ENCODE results near the gene CBLC. TPM values are rescaled to one million over a fixed set of nuclear protein-coding genes. Genes with fewer than 3 reads are reported as not detected.
A peak's percentile ranks its signal among the peaks of the same experiment; 100 is the strongest.

CBLC gene
- total RNA-seq, 4 donors from 2014 or later, result not detected

GRCh38 chr19:44792281-44792680 lies 14.6 kb downstream of the CBLC start:
- H3K9me3 ChIP-seq, result no peaks in the 10 kb centered on the region
- WGBS, 2 donors, result 92% methylated on average over 9 of the region's 9 CpGs

GRCh38 chr19:44794610-44795009 lies 16.9 kb downstream of the CBLC start:
- Histone ChIP-seq H3K9me3 (no peaks in the 10 kb centered on the region), H3K4me3 (no peak overlapping the region), H3K36me3 (no peaks in the 10 kb centered on the region), H3K27ac (no peak overlapping the region), H3K27me3 (no peaks in the 10 kb centered on the region), H3K4me1 (peaks cover 0 to 12% (median 0%) of the 10 kb centered on the region in 4 donors)
- no peak for DNase-seq (ENCODE audit: low spot score in 2 of 2)
- TF ChIP-seq POLR2A (IDR thresholded peaks at IDR 0.05), result no peak
- no peak for TF ChIP-seq CTCF (IDR thresholded peaks at IDR 0.05)
- no peak for TF ChIP-seq EP300 (IDR thresholded peaks at IDR 0.05)
- 95 to 96% methylated on average over 4 of the region's 4 CpGs for WGBS, 2 donors

More at GRCh38 chr19:44792281-44792680, 14.6 kb downstream of the CBLC start:
- Histone ChIP-seq H3K4me3 (no peak overlapping the region), H3K27ac (no peak overlapping the region), H3K36me3 (no peaks in the 10 kb centered on the region), H3K27me3 (no peaks in the 10 kb centered on the region), H3K4me1 (peaks cover 0 to 12% (median 0%) of the 10 kb centered on the region in 4 donors)
- TF ChIP-seq EP300 (IDR thresholded peaks at IDR 0.05), result no peak
- no peak for TF ChIP-seq CTCF (IDR thresholded peaks at IDR 0.05)
- no peak for TF ChIP-seq POLR2A (IDR thresholded peaks at IDR 0.05)
- DNase-seq (ENCODE audit: low spot score in 2 of 2), result no peak

GRCh38 chr19:44795398-44795987 lies 17.8 kb downstream of the CBLC start:
- peaks cover 0 to 17% (median 0%) of the 10 kb centered on the region in 4 donors for H3K4me1 ChIP-seq

GRCh38 chr19:44796701-44797115 lies 19.0 kb downstream of the CBLC start:
- no peak for TF ChIP-seq EP300 (IDR thresholded peaks at IDR 0.05)
- no peak for TF ChIP-seq CTCF (IDR thresholded peaks at IDR 0.05)
- no peak for TF ChIP-seq POLR2A (IDR thresholded peaks at IDR 0.05)
- 25 to 27% methylated on average over 12 of the region's 12 CpGs for WGBS, 2 donors
- Histone ChIP-seq H3K4me1 (peaks cover 0 to 18% (median 0%) of the 10 kb centered on the region in 4 donors), H3K9me3 (no peaks in the 10 kb centered on the region), H3K36me3 (no peaks in the 10 kb centered on the region), H3K27me3 (no peaks in the 10 kb centered on the region), H3K4me3 (no peak overlapping the region), H3K27ac (peak overlapping the region in 2 of 4 donors; percentile 31 to 43)
- DNase-seq (ENCODE audit: low spot score in 2 of 2), result no peak

More at GRCh38 chr19:44795398-44795987, 17.8 kb downstream of the CBLC start:
- no peak overlapping the region for H3K4me3 ChIP-seq
- WGBS, 2 donors, result 88 to 90% methylated on average over 13 of the region's 13 CpGs
- no peak for TF ChIP-seq POLR2A (IDR thresholded peaks at IDR 0.05)
- no peak for TF ChIP-seq EP300 (IDR thresholded peaks at IDR 0.05)
- no peak for TF ChIP-seq CTCF (IDR thresholded peaks at IDR 0.05)
- no peaks in the 10 kb centered on the region for H3K27me3 ChIP-seq
- no peaks in the 10 kb centered on the region for H3K36me3 ChIP-seq
- no peaks in the 10 kb centered on the region for H3K9me3 ChIP-seq
- DNase-seq (ENCODE audit: low spot score in 2 of 2), result no peak
- no peak overlapping the region for H3K27ac ChIP-seq

GRCh38 chr19:44799627-44800346 lies 22.1 kb downstream of the CBLC start:
- Histone ChIP-seq H3K27me3 (no peaks in the 10 kb centered on the region), H3K27ac (peak overlapping the region in 1 of 4 donors; percentile 29), H3K36me3 (no peaks in the 10 kb centered on the region), H3K4me3 (no peak overlapping the region), H3K9me3 (peaks cover 0 to 6% (median 0%) of the 10 kb centered on the region in 4 donors), H3K4me1 (peaks cover 0 to 18% (median 0%) of the 10 kb centered on the region in 4 donors)
- no peak for DNase-seq (ENCODE audit: low spot score in 2 of 2)
- 66 to 68% methylated on average over 10 of the region's 10 CpGs for WGBS, 2 donors
- TF ChIP-seq POLR2A (IDR thresholded peaks at IDR 0.05) (no peak), EP300 (IDR thresholded peaks at IDR 0.05) (no peak)
